ENCODE data around the gene RNU5D-1.

Gene RNU5D-1

DNA sequence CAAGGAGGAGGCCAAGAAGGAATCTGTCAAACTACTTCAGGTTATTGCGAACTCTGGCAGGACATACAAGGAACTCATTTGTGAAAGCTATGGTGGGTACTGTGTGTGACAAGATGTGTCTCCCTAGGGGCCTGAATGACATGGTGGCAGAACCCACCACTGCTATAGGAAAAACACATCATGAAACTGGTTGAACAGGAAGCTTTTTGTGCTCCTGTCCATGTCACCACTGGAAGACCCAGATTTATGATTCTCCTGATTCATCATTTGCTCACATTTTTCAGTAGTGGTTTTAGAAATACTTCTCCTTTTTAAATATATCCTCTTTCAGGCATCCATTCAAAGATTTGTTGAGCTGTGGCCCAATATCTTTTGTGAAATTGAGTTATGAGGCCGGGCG lies 32.8 kb downstream of the RNU5D-1 start:
- DNase-seq: no peak

- peak; percentile 19 for DNase-seq
These were observed 34.1 kb downstream of the RNU5D-1 start for GRCh38 chr1:44696789-44697345.

GRCh38 chr1:44696101-44696500 lies 34.9 kb downstream of the RNU5D-1 start:
- DNase-seq: no peak

GRCh38 chr1:44695671-44696070 lies 35.3 kb downstream of the RNU5D-1 start:
- DNase-seq: no peak

DNA sequence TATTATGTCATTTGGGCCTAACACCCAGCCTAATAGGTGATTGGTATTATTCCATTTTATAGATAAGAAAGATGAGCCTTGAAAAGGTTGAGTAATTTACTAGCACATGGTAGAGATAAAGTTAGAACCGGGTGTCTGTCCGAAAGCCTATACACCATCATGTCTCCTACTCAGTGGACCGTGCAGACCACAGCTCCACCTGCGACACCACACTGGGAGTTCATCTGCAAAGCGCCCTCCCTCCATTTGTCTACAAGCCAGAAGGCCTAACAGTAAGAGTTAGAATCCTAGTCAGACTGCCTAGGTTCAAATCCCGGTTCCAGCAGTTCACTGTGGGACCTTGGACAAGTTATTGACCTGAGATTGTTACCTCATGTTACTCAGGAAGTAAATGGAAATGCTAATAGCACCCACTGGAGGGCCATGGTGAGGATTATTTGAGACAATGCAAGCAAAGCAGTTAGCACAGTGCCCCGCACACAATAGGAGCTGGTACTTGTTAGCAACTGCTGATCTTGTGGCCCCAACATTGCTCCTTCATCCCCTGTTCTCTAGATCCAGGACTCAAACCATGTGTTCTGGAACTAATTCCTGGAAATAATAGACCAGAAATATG lies 36.0 kb downstream of the RNU5D-1 start:
- no peak for DNase-seq

GRCh38 chr1:44693900-44694299 lies 37.1 kb downstream of the RNU5D-1 start:
- DNase-seq: no peak

- no peak for DNase-seq
These were observed 37.8 kb downstream of the RNU5D-1 start for GRCh38 chr1:44693159-44693558.

- no peak for DNase-seq
These were observed 41.6 kb downstream of the RNU5D-1 start for GRCh38 chr1:44689447-44689765.

DNA sequence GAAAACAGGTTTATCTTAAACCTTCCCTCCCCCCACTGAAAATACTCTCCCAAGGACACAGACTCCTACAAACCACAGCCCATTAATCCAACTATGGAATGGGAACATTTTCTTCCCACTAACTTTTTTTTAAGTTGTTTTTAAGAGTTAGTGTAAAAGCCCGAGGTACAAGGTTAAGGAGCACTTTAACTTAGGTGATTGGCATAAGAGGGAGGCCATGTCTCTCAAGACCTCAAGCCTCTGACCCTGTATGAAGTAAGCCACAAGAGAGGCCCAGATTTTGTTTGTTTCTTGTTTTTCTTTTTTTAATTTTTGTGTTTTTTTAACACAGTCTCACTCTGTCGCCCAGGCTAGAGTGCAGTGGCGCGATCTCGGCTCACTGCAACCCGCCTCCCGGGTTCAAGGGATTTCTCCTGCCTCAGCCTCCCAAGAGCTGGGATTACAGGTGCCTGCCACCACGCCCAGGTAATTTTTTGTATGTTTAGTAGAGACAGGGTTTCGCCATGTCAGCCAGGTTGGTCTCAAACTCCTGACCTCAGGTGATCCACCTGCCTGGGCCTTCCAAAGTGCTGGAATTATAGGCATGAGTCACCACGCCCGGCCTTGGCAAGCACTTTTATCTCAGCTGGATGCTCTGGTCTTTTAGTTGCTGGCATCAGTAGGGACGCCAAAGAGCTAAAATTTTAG lies 42.1 kb downstream of the RNU5D-1 start:
- no peak for DNase-seq

DNA sequence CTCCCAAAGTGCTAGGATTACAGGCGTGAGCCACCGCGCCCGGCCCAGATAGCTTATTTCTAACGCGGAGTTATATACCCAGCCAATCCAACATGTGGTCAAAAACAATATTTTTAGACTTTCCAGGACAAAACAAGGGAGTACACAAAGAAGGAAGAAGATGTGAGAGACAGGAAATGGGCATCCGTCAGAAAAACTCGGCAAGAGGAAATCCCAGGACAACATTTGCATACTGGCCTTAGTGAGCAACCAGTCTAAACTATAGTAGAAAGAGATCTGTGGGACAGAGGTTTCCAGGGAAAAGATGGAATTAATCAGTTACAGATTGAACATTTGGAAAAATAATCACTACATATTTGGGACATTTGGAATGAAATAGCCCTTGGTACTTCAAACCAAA lies 45.1 kb downstream of the RNU5D-1 start:
- DNase-seq: no peak

- no peak for DNase-seq
These were observed 45.8 kb downstream of the RNU5D-1 start for GRCh38 chr1:44685218-44685617.

GRCh38 chr1:44684525-44684924 lies 46.4 kb downstream of the RNU5D-1 start:
- no peak for DNase-seq

- DNase-seq: no peak
These were observed 48.1 kb downstream of the RNU5D-1 start for GRCh38 chr1:44682883-44683265.

GRCh38 chr1:44681905-44682882 lies 48.8 kb downstream of the RNU5D-1 start:
- no peak for DNase-seq

All from central memory CD4-positive, alpha-beta T cell (primary cell).